ENCODE data around the gene FECH.
A peak's percentile ranks its signal among the peaks of the same experiment; 100 is the strongest.

The FECH gene

DNA sequence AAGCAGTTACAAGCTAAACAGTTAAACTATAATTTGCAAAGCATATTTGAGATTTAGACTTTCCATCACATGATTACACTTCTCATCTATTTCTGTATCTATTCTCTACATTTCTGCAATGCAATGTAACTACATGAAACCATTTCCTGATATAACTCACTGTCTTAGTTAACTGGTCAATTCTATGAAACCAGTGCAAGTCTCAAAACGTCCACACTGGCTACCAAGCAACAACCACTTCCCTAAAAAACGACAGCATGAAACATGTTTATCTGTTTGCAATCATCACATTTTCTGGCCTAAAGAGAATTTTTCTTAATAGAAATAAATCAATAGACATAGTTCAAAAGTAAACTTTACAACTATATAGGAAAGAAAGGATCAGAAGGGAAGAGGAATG, 17.4 kb downstream of the FECH start:
- TF ChIP-seq, protein P1, sequence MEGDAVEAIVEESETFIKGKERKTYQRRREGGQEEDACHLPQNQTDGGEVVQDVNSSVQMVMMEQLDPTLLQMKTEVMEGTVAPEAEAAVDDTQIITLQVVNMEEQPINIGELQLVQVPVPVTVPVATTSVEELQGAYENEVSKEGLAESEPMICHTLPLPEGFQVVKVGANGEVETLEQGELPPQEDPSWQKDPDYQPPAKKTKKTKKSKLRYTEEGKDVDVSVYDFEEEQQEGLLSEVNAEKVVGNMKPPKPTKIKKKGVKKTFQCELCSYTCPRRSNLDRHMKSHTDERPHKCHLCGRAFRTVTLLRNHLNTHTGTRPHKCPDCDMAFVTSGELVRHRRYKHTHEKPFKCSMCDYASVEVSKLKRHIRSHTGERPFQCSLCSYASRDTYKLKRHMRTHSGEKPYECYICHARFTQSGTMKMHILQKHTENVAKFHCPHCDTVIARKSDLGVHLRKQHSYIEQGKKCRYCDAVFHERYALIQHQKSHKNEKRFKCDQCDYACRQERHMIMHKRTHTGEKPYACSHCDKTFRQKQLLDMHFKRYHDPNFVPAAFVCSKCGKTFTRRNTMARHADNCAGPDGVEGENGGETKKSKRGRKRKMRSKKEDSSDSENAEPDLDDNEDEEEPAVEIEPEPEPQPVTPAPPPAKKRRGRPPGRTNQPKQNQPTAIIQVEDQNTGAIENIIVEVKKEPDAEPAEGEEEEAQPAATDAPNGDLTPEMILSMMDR (IDR thresholded peaks at IDR 0.05; ENCODE audit: low read depth, low read length, missing control alignments) = no peak
- no peak overlapping the region for H3K4me3 ChIP-seq (replicated peaks; ENCODE audit: low read depth, low read length)
- DNase-seq (ENCODE audit: extremely low read depth, low read depth) = no peak

DNA sequence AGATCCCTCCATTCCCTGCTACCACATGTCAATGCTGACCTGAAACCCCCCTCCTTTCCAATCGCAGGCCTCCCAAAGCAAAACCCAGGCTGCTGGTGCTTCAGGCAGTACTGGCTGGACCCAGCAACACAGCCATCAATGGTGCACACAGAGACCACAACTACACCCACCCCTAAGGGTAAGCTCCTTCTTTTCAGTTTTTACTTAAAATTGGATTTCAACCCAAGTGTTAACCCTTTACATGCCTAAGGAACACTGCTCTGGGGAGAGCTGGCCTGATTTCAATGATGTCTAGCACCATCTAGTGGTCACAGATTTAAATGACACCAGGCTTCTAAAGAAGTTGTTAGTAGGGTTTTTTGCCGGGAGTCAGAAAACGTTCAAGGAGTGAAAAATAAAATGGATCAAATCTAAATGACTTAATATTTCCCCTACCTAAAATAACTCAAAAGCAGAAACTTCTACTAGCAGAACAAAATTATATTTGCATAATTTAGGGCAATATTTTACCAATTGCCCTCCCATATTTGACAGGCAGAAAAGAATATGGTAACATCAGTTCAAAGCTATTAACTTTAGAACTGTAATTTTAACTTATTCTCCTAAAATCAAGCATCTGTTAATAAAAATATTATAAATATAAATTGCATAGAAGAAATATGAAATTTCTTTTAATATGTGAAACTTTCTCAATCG, 24.6 kb downstream of the FECH start:
- H3K4me3 ChIP-seq (replicated peaks; ENCODE audit: low read depth, low read length) = no peak overlapping the region
- TF ChIP-seq, protein P1 (IDR thresholded peaks at IDR 0.05; ENCODE audit: low read depth, low read length, missing control alignments) = peak; percentile 75
- DNase-seq (ENCODE audit: extremely low read depth, low read depth) = peak; percentile 49

DNA sequence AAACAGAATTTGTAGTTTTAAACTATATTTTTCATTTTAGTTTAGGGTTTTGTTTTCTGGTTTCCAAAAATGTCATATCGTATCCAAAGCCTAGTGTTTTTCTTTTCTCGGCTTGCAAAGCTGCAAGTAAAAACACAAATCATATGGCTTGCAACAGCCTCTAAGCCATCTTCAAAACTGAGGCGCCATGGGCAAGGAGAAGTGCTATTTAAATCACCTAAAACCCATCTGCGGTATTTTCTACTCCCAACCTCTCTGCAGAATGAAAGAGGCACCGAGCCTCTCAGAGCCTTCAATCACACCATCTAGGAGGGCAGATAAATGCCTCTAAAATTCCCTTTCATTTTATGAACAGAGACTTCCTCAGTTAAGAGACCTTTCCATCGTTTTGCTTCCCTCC, 25.2 kb downstream of the FECH start:
- TF ChIP-seq, protein P1 (IDR thresholded peaks at IDR 0.05; ENCODE audit: low read depth, low read length, missing control alignments) = no peak
- DNase-seq (ENCODE audit: extremely low read depth, low read depth) = no peak
- H3K4me3 ChIP-seq (replicated peaks; ENCODE audit: low read depth, low read length) = no peak overlapping the region

DNA sequence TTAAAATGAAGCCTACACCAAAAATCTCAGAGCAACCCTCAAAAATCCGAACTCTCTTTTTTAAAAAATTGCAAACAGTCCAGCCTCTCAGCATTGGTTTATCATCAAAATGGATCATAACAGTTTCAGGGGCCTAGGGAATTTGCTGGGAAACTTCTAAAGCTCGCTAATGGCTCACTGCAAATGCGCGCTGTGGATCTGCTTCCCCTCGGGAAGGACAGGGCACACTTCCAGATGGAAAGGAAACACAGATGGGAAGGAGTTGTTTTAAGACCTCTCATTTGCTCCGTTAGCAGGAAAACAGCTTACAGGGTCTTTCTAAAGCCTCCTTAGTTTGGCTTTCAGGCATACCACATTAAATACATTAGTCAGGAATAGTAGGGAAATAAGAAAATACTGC, 27.2 kb downstream of the FECH start:
- H3K4me3 ChIP-seq (replicated peaks; ENCODE audit: low read depth, low read length) = no peak overlapping the region
- DNase-seq (ENCODE audit: extremely low read depth, low read depth) = no peak
- TF ChIP-seq, protein P1 (IDR thresholded peaks at IDR 0.05; ENCODE audit: low read depth, low read length, missing control alignments) = no peak

DNA sequence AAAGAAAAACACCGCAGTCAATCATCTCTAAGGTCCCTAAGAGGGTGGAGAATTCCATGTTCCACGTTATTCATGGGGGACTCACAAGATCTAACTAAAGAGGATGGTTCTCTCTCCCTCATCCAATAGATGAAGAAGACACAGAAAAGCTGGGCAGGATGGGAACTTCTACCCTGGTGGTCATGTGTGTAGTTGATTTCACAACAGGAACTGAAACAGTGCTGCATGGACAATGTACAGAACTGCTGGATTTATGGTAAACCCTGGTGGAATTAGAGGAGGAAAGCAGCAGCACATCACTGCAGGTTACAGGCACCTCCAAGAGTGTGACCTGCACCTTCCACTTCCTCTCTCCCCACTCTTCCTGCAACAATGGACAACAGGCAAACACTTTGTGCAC, 31.4 kb downstream of the FECH start:
- no peak for DNase-seq (ENCODE audit: extremely low read depth, low read depth)
- H3K4me3 ChIP-seq (replicated peaks; ENCODE audit: low read depth, low read length) = no peak overlapping the region
- TF ChIP-seq, protein P1 (IDR thresholded peaks at IDR 0.05; ENCODE audit: low read depth, low read length, missing control alignments) = no peak

DNA sequence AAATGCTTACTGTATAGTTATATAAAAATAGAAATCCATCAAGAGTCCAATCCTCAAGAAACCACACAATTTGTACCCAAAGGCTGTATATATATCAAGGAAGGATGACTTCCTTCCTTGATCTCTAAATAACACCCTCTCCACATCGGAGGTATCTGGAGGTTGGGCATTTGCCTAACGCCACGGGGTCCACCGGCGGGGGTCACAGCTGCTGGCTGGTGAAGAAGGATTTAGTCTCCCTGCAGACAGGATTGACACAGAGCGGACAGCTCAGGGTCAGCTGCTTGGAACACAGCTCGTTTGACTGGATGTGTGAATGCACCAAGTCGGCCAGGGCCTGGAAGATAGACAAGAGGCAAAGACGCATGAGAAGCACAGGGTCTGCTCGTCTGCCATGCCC, 36.0 kb downstream of the FECH start:
- TF ChIP-seq, protein P1 (IDR thresholded peaks at IDR 0.05; ENCODE audit: low read depth, low read length, missing control alignments) = no peak
- no peak for DNase-seq (ENCODE audit: extremely low read depth, low read depth)

DNA sequence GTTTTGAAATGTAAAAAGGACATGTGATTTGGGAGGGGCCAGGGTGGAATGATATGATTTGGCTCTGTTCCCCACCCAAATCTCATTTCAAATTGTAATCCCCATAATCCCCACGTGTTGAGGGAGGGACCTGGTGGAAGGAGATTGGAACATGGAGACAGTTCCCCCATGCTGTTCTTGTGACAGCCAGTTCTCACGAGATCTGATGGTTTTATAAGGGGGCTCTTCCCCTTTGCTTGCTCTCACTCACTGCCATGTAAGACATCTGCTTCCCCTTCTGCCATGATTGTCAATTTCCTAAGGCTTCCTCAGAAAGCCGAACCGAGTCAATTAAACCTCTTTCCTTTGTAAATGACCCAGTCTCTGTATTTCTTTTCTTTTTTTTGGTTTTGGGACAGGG, 39.2 kb downstream of the FECH start:
- DNase-seq (ENCODE audit: extremely low read depth, low read depth) = no peak
- H3K4me3 ChIP-seq (replicated peaks; ENCODE audit: low read depth, low read length) = no peak overlapping the region
- TF ChIP-seq, protein P1 (IDR thresholded peaks at IDR 0.05; ENCODE audit: low read depth, low read length, missing control alignments) = no peak

More for the DNA sequence above, 36.0 kb downstream of the FECH start:
- H3K4me3 ChIP-seq (replicated peaks; ENCODE audit: low read depth, low read length) = no peak overlapping the region

Measured in HFF-Myc (cell line).